ENCODE measurements around the gene USP12.

- TF ChIP-seq, protein P1, sequence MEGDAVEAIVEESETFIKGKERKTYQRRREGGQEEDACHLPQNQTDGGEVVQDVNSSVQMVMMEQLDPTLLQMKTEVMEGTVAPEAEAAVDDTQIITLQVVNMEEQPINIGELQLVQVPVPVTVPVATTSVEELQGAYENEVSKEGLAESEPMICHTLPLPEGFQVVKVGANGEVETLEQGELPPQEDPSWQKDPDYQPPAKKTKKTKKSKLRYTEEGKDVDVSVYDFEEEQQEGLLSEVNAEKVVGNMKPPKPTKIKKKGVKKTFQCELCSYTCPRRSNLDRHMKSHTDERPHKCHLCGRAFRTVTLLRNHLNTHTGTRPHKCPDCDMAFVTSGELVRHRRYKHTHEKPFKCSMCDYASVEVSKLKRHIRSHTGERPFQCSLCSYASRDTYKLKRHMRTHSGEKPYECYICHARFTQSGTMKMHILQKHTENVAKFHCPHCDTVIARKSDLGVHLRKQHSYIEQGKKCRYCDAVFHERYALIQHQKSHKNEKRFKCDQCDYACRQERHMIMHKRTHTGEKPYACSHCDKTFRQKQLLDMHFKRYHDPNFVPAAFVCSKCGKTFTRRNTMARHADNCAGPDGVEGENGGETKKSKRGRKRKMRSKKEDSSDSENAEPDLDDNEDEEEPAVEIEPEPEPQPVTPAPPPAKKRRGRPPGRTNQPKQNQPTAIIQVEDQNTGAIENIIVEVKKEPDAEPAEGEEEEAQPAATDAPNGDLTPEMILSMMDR (conservative IDR thresholded peaks at IDR 0.05; ENCODE audit: low read length) = no peak
- no peak for TF ChIP-seq EZH2phosphoT487 (IDR thresholded peaks at IDR 0.05; ENCODE audit: borderline replicate concordance)
Measured at GRCh38 chr13:27036236-27036981, 135.2 kb downstream of the USP12 start.

All from Loucy (cell line).